AG04449 (cell line): ENCODE measurements around the gene KRT2.

Experiments
- CTCF ChIA-PET: fragments of 350-600 bp; formaldehyde crosslinking; extraction: SDS; loops from one replicate; lab custom pipeline; 2021; ENCODE audit warnings: antibody characterized with exemption; lab: Yijun Ruan, JAX
- POLR2A ChIA-PET: fragments of 400-600, 350-600 bp; formaldehyde crosslinking; extraction: SDS; loops from one replicate; lab custom pipeline; 2020; ENCODE audit warnings: antibody characterized with exemption, inconsistent platforms; lab: Yijun Ruan, JAX
- DNase-seq: peaks from one replicate; pipeline ENCODE4 v3.0.0-alpha.2; 2010; ENCODE audit warnings: low read depth, low spot score
- H3K4me3 ChIP-seq: 2 replicates; pipeline ENCODE4 v1.5.1; 2011; ENCODE audit warnings: low read depth, mild to moderate bottlenecking, control low read depth, low read length
- CTCF ChIP-seq: IDR thresholded peaks from one replicate; pipeline ENCODE4 v1.5.1; 2011; ENCODE audit warnings: mild to moderate bottlenecking, moderate library complexity, low read length, control low read depth, inconsistent platforms; ENCODE audit not compliant: insufficient read depth; ENCODE audit errors: missing control alignments

KRT2 gene

GRCh38 chr12:52651726-52652261, at the start of gene KRT2:
KRT2 (minus strand) TSS chr12:52652211; CDS start chr12:52652142, 69 bp downstream.
- TF ChIP-seq CTCF: no peak
- H3K4me3 ChIP-seq: no peak within 1 kb of the TSS
- ChIA-PET CTCF (interaction anchor here (2.0 kb wide), 1 partner anchor 228 kb away, joined by 4 read pairs; no protein-coding TSS in a partner anchor), POLR2A (no interaction called here)
- DNase-seq: no peak

GRCh38 chr12:52701281-52701680, 49.3 kb upstream of the KRT2 start:
- no peak overlapping the region for H3K4me3 ChIP-seq
- no peak for TF ChIP-seq CTCF
- CTCF ChIA-PET: no interaction called here

GRCh38 chr12:52699960-52700359, 47.9 kb upstream of the KRT2 start:
- ChIA-PET POLR2A (no interaction called here), CTCF (no interaction called here)
- TF ChIP-seq CTCF: no peak
- no peak for DNase-seq
- H3K4me3 ChIP-seq: no peak overlapping the region

More at GRCh38 chr12:52701281-52701680, 49.3 kb upstream of the KRT2 start:
- DNase-seq: no peak
- POLR2A ChIA-PET: no interaction called here

- POLR2A ChIA-PET: no interaction called here
- no peak overlapping the region for H3K4me3 ChIP-seq
- no peak for DNase-seq
- no peak for TF ChIP-seq CTCF
- CTCF ChIA-PET: no interaction called here
These were observed 47.4 kb upstream of the KRT2 start for GRCh38 chr12:52699373-52699772.

- ChIA-PET POLR2A (no interaction called here), CTCF (no interaction called here)
- H3K4me3 ChIP-seq: no peak overlapping the region
- no peak for DNase-seq
- TF ChIP-seq CTCF: no peak
These were observed 46.8 kb upstream of the KRT2 start for GRCh38 chr12:52698651-52699340.

- TF ChIP-seq CTCF: no peak
- ChIA-PET POLR2A (no interaction called here), CTCF (no interaction called here)
- no peak overlapping the region for H3K4me3 ChIP-seq
- DNase-seq: no peak
These were observed 45.1 kb upstream of the KRT2 start for GRCh38 chr12:52697058-52697582.
